Jurkat, Clone E6-1 (cell line): ENCODE measurements around the gene CLRN3. TPM values are rescaled to one million over a fixed set of nuclear protein-coding genes. Genes with fewer than 3 reads are reported as not detected.

ENCODE experiments used
- DNase-seq: peaks from one replicate; pipeline ENCODE4 v3.0.0-alpha.2; 2011; ENCODE audit warnings: low read depth, low spot score
- H3K4me3 ChIP-seq: 2 replicates; pipeline ENCODE4 v1.5.1; 2011; ENCODE audit warnings: mild to moderate bottlenecking, low read length, control low read depth, moderate library complexity
- polyA plus RNA-seq: library from polyadenylated mRNA; unstranded; fragments of >200 nt; gene quantifications from one replicate; pipeline ENCODE4 v1.2.1, GENCODE V29; 2012; ENCODE audit warnings: missing spikeins; ENCODE audit not compliant: insufficient read length, insufficient read depth

Gene CLRN3
- not detected for polyA plus RNA-seq

GRCh38 chr10:127892743-127893142 is at the start of gene CLRN3:
TSS of gene CLRN3 (minus strand) at chr10:127892941. CDS start at chr10:127892784, 157 bp downstream.
- no peak for DNase-seq
- no peak within 1 kb of the TSS for H3K4me3 ChIP-seq

- H3K4me3 ChIP-seq = no peak overlapping the region
- DNase-seq = no peak
Measured at GRCh38 chr10:127940866-127941640, 48.3 kb upstream of the CLRN3 start.

GRCh38 chr10:127939786-127940330 is 47.1 kb upstream of the CLRN3 start:
- no peak overlapping the region for H3K4me3 ChIP-seq
- DNase-seq = no peak

GRCh38 chr10:127937915-127938463 is 45.2 kb upstream of the CLRN3 start:
- no peak overlapping the region for H3K4me3 ChIP-seq
- no peak for DNase-seq

GRCh38 chr10:127937069-127937468 is 44.3 kb upstream of the CLRN3 start:
- no peak overlapping the region for H3K4me3 ChIP-seq
- DNase-seq = no peak

- no peak overlapping the region for H3K4me3 ChIP-seq
- DNase-seq = no peak
Measured at GRCh38 chr10:127935071-127935561, 42.4 kb upstream of the CLRN3 start.

- H3K4me3 ChIP-seq = no peak overlapping the region
Measured at GRCh38 chr10:127934383-127934782, 41.6 kb upstream of the CLRN3 start.

GRCh38 chr10:127933271-127933670 is 40.5 kb upstream of the CLRN3 start:
- DNase-seq = no peak
- no peak overlapping the region for H3K4me3 ChIP-seq

More at GRCh38 chr10:127934383-127934782, 41.6 kb upstream of the CLRN3 start:
- DNase-seq = no peak

- DNase-seq = no peak
- no peak overlapping the region for H3K4me3 ChIP-seq
Measured at GRCh38 chr10:127932521-127933270, 40.0 kb upstream of the CLRN3 start.

- no peak for DNase-seq
- H3K4me3 ChIP-seq = no peak overlapping the region
Measured at GRCh38 chr10:127928021-127928806, 35.5 kb upstream of the CLRN3 start.

GRCh38 chr10:127926455-127926854 is 33.7 kb upstream of the CLRN3 start:
- no peak overlapping the region for H3K4me3 ChIP-seq
- no peak for DNase-seq

- DNase-seq = no peak
- no peak overlapping the region for H3K4me3 ChIP-seq
Measured at GRCh38 chr10:127925471-127926207, 32.9 kb upstream of the CLRN3 start.

GRCh38 chr10:127923646-127924045 is 30.9 kb upstream of the CLRN3 start:
- DNase-seq = no peak
- H3K4me3 ChIP-seq = no peak overlapping the region

- no peak overlapping the region for H3K4me3 ChIP-seq
- no peak for DNase-seq
Measured at GRCh38 chr10:127922675-127923366, 30.1 kb upstream of the CLRN3 start.

GRCh38 chr10:127922206-127922605 is 29.5 kb upstream of the CLRN3 start:
- DNase-seq = no peak

GRCh38 chr10:127921753-127922145 is 29.0 kb upstream of the CLRN3 start:
- no peak overlapping the region for H3K4me3 ChIP-seq
- DNase-seq = no peak

More at GRCh38 chr10:127922206-127922605, 29.5 kb upstream of the CLRN3 start:
- H3K4me3 ChIP-seq = no peak overlapping the region

- no peak overlapping the region for H3K4me3 ChIP-seq
Measured at GRCh38 chr10:127921075-127921752, 28.5 kb upstream of the CLRN3 start.

More at GRCh38 chr10:127921075-127921752, 28.5 kb upstream of the CLRN3 start:
- no peak for DNase-seq
